HFF-Myc (cell line): ENCODE measurements around the gene IQCC.
A peak's percentile ranks its signal among the peaks of the same experiment; 100 is the strongest.

Source experiments
- DNase-seq: peaks from one replicate; pipeline ENCODE4 v3.0.0-alpha.2; 2011; ENCODE audit warnings: low read depth; ENCODE audit errors: extremely low read depth
- H3K4me3 ChIP-seq: replicated peaks from 2 replicates; pipeline ENCODE4 v1.5.1; 2011; ENCODE audit warnings: low read depth, mild to moderate bottlenecking, control low read depth, low read length
- TF ChIP-seq, protein P1 (sequence below): IDR thresholded peaks from 2 replicates; pipeline ENCODE4 v1.5.1; 2012; ENCODE audit warnings: mild to moderate bottlenecking, low read depth, low read length, control low read depth; ENCODE audit errors: missing control alignments

Gene IQCC

DNA sequence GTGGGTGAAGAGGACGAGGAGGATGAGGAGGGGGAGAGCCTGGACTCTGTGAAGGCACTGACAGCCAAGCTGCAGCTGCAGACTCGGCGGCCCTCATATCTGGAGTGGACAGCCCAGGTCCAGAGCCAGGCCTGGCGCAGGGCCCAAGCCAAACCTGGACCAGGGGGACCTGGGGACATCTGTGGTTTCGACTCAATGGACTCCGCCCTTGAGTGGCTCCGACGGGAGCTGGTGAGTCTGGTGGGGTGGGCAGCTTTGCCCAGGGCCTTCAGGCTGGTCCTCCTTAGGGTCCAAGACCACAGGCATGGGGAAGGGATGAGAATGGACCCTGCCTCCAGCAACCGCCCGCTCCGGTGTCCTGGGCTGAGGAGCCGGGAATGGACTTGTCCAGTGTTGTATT is 42.0 kb downstream of the IQCC start:
- DNase-seq = no peak
- TF ChIP-seq, protein P1, sequence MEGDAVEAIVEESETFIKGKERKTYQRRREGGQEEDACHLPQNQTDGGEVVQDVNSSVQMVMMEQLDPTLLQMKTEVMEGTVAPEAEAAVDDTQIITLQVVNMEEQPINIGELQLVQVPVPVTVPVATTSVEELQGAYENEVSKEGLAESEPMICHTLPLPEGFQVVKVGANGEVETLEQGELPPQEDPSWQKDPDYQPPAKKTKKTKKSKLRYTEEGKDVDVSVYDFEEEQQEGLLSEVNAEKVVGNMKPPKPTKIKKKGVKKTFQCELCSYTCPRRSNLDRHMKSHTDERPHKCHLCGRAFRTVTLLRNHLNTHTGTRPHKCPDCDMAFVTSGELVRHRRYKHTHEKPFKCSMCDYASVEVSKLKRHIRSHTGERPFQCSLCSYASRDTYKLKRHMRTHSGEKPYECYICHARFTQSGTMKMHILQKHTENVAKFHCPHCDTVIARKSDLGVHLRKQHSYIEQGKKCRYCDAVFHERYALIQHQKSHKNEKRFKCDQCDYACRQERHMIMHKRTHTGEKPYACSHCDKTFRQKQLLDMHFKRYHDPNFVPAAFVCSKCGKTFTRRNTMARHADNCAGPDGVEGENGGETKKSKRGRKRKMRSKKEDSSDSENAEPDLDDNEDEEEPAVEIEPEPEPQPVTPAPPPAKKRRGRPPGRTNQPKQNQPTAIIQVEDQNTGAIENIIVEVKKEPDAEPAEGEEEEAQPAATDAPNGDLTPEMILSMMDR = no peak
- H3K4me3 ChIP-seq = no peak overlapping the region

DNA sequence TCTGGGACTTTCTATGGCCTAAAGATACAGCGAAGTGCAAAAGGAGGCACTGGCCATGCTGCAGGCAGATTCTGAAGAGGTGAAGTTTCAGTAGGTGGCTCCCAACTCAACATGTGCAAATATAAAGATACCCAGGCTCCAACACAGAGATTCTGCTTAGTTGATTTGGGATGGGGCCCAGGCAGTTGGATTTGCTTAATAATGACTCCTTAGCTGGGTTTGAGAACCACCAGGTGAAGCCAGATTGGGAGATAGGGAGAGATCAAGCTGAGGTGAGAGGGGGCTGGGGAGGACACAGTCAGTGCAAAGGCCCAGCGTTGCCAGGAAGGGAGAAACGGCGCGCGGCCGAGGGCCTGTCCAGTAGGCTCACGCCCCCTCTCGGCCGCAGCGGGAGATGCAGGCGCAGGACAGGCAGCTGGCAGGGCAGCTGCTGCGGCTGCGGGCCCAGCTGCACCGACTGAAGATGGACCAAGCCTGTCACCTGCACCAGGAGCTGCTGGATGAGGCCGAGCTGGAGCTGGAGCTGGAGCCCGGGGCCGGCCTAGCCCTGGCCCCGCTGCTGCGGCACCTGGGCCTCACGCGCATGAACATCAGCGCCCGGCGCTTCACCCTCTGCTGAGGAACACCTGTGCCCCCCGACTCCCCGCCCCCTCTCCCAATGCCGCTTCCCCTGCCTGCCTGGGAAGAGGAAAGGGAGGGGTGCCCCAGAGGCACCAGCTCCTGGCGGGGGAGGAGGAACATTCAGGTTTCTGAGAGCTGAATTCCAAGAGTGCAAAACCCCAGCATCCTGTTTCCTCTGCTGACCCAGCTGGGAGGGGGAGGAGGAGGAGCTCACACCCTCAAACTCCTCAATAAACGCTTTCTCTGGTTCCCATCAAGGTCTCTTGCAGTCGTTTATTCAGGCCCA is 42.8 kb downstream of the IQCC start:
- TF ChIP-seq, protein P1 = peak; percentile 93
- DNase-seq = no peak
- 0 out of 2 replicates have a peak overlapping the region, but pooled peaks have one; percentile 15 for H3K4me3 ChIP-seq

DNA sequence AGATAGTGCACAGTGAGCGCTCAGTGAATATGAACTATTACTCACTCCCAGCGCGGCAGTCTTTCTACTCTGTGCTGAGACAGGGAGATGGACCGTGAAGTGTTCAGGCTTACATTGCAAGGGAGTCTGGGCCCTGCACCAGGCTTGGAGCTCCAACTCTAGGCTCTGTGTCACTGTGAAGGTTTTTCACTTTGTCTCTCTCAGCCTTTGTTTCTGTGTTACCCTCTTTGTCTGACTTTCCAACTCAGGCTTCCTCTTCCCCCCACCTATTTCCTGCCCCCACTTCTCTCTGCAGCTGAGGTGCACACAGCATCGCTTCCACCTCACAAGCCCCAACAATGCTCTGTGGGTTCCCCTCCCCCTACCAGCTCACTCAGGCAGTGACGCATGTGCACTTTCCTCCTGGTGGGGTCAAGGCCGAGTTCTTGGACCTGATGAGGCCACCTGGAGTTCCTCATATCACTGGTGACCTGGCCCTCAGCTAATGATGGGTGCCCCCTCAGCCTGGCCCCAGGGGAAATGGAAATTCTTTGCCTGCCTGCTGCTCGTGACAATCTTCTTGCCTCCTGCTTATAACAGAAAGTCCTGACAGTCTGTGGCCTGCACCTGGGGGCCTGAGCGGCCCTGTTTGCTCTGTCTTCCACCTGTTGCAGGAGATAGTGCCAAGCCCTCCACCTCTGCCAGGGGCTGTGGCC is 44.5 kb downstream of the IQCC start:
- H3K4me3 ChIP-seq = no peak overlapping the region
- TF ChIP-seq, protein P1 = no peak
- DNase-seq = no peak

DNA sequence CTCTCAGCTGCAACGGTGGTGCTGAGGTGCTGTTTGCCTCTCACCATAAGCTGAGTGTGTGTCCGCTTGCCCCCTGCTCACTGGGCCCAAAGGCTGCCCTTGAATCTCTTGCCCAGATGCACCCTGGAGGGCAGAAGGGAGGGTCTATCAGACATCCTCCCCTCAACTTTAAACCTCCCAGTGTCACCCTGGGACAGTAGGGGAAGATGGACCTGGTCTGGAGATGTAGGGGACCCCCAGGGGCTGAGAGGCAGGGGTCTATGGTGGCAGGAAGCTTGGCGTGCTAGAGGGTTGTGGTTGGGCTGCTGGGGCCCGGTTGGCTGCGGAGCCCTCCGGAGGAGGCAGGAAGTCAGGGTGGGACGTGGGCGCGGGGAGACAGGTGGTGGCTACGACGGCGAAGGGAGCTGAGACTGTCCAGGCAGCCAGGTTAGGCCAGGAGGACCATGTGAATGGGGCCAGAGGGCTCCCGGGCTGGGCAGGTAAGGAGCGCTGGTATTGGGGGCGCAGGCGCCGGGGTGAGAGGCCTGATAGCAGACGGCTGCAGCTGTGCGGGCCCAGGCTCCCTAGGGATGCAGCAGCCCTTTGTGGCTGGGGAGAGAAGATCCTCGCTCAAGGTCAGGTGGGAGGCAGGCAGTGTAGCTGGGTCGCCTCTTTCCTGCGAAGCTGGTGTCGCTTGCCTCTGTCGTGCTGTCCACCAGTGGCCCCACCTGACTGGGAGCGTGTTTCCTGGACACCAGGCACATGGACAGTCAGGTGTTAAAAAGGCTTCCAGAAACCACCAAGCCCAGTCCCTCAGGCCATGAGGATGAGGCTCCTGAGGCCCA is 45.6 kb downstream of the IQCC start, which contains the start of gene LCK:
Gene LCK (plus strand): TSS at position 373 of the 824 bp plus-strand sequence. CDS start 23,065 bp downstream, outside the sequence.
- TF ChIP-seq, protein P1 = no peak
- no peak for DNase-seq
- no peak within 1 kb of the TSS for H3K4me3 ChIP-seq

DNA sequence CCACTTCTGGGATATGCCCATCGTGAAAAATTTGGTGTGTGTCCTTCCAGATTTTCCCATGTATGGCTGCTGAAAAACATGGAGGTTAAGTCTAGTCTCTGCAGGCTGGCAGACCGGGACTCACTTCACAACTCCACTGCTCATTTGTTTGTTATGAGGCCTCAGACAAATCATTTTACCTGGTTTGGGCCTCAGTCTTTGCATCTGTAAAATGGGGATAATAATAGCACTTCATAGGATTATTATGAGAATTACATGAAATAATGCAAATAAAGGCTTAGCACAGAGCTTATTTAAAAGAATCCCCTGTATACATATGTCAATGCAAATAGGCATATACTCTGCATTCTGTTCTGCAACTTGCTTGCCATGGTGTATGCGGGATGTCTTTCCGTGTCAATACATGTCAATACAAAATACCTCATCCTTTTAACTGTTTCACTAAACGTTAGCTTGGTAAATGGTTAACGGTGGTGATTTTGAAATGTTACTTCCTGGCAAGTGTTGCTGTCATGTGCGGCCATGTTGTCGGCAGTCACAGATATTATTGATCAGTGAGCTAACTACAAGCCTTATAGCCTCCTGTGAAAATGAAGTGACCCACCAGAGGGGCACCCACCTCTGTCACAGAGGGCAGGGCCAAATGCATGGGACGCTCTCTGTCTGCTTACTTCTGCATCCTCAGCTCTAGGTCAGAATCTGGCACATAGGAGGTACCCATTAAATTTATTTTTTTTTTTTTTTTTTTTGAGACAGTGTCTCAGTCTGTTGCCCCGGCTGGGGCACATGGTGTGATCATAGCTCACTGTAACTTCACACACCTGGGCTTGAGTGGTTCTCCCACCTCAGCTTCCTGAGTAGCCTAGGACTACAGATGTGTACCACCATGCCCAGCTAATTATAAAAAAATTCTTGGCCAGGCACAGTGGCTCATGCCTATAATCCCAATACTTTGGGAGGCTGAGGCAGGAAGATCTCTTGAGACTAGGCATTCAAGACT is 49.9 kb downstream of the IQCC start:
- DNase-seq = no peak
- H3K4me3 ChIP-seq = no peak overlapping the region
- TF ChIP-seq, protein P1 = no peak
